Mesenchymal stem cell (in vitro differentiated cells and primary cell): ENCODE measurements around the gene CST1.
"Not testable (repeated sequence)": the region's sequence is repeated elsewhere in the genome, so short reads cannot be mapped to it uniquely, and the experiment has no call there.

Source experiments
- DNase-seq: peaks from one replicate; pipeline ENCODE4 v3.0.0-alpha.2; 2013
- H2AFZ ChIP-seq: one replicate; pipeline ENCODE4 v1.6.1; 2013; ENCODE audit warnings: low read depth, mild to moderate bottlenecking, control low read depth, inconsistent platforms, low read length, moderate library complexity
- H2AK5ac ChIP-seq: 2 replicates; pipeline ENCODE4 v1.6.1; 2013; ENCODE audit warnings: low read length, moderate library complexity, mild to moderate bottlenecking, inconsistent platforms; ENCODE audit not compliant: severe bottlenecking
- H2BK120ac ChIP-seq: one replicate; pipeline ENCODE4 v1.6.1; 2013; ENCODE audit warnings: low read depth, mild to moderate bottlenecking, inconsistent platforms, low read length, moderate library complexity
- H2BK12ac ChIP-seq, 2 experiments: one replicate each; pipeline ENCODE4 v1.6.1; 2013; ENCODE audit warnings: inconsistent platforms in 2 of 2, low read length in 2 of 2, mild to moderate bottlenecking in 2 of 2, moderate library complexity in 2 of 2, control low read depth in 1 of 2
- H2BK15ac ChIP-seq: one replicate; pipeline ENCODE4 v1.6.1; 2013; ENCODE audit warnings: mild to moderate bottlenecking, low read depth, inconsistent platforms; ENCODE audit not compliant: poor library complexity, severe bottlenecking
- H2BK5ac ChIP-seq: 2 replicates; pipeline ENCODE4 v1.6.1; 2013; ENCODE audit warnings: low read depth, mild to moderate bottlenecking, low read length, control low read depth, inconsistent platforms; ENCODE audit not compliant: poor library complexity, severe bottlenecking
- H3K14ac ChIP-seq, 2 experiments: one replicate each; pipeline ENCODE4 v1.6.1; 2013; ENCODE audit warnings: inconsistent platforms in 2 of 2, low read length in 2 of 2, control low read depth in 1 of 2, mild to moderate bottlenecking in 1 of 2, moderate library complexity in 1 of 2
- H3K18ac ChIP-seq, 2 experiments: one replicate each; pipeline ENCODE4 v1.6.1; 2013; ENCODE audit warnings: inconsistent platforms in 2 of 2, low read length in 2 of 2, control low read depth in 1 of 2, low read depth in 1 of 2, mild to moderate bottlenecking in 1 of 2
- H3K23ac ChIP-seq, 2 experiments: one replicate each; pipeline ENCODE4 v1.6.1; 2013; ENCODE audit warnings: inconsistent platforms in 2 of 2, low read length in 2 of 2, mild to moderate bottlenecking in 2 of 2, moderate library complexity in 2 of 2, control low read depth in 1 of 2
- H3K27ac ChIP-seq: 2 replicates; pipeline ENCODE4 v1.5.1; 2013; ENCODE audit warnings: mild to moderate bottlenecking, moderate library complexity, low read length, control low read depth, inconsistent platforms; ENCODE audit not compliant: poor library complexity, severe bottlenecking
- H3K27me3 ChIP-seq, 2 experiments: 2 replicates each; pipeline versions ENCODE4 v1.6.1 to v1.7.0; 2013; ENCODE audit warnings: low read length in 2 of 2, mild to moderate bottlenecking in 2 of 2, moderate library complexity in 2 of 2, control low read depth in 1 of 2, inconsistent platforms in 1 of 2; ENCODE audit not compliant: control insufficient read depth in 1 of 2, insufficient read depth in 1 of 2
- H3K36me3 ChIP-seq, 2 experiments: 2 replicates each; pipeline versions ENCODE4 v1.6.1 to v1.7.0; 2013; ENCODE audit warnings: low read length in 2 of 2, control low read depth in 1 of 2, inconsistent platforms in 1 of 2, low read depth in 1 of 2, mild to moderate bottlenecking in 1 of 2; ENCODE audit not compliant: insufficient read depth in 2 of 2, control insufficient read depth in 1 of 2
- H3K4ac ChIP-seq, 2 experiments: one replicate each; pipeline ENCODE4 v1.6.1; 2013; ENCODE audit warnings: inconsistent platforms in 2 of 2, low read length in 2 of 2, mild to moderate bottlenecking in 2 of 2, moderate library complexity in 2 of 2, control low read depth in 1 of 2, low read depth in 1 of 2
- H3K4me1 ChIP-seq: 2 replicates; pipeline ENCODE4 v1.6.1; 2013; ENCODE audit warnings: low read depth, low read length, control low read depth; ENCODE audit not compliant: control insufficient read depth, insufficient read depth
- H3K4me2 ChIP-seq: 2 replicates; pipeline ENCODE4 v1.6.1; 2013; ENCODE audit warnings: low read length, mild to moderate bottlenecking, inconsistent platforms; ENCODE audit not compliant: poor library complexity, severe bottlenecking
- H3K4me3 ChIP-seq, 2 experiments: 2 replicates each; pipeline versions ENCODE4 v1.5.1 to v1.7.0; 2013; ENCODE audit warnings: low read length in 2 of 2, mild to moderate bottlenecking in 2 of 2, control low read depth in 1 of 2, low read depth in 1 of 2; ENCODE audit not compliant: insufficient read depth in 1 of 2
- H3K79me1 ChIP-seq: replicated peaks from 2 replicates; pipeline ENCODE4 v1.6.1; 2013; ENCODE audit warnings: mild to moderate bottlenecking, control low read depth, low read length, inconsistent platforms; ENCODE audit not compliant: poor library complexity, severe bottlenecking
- H3K9ac ChIP-seq: 2 replicates; pipeline ENCODE4 v1.7.0; 2013; ENCODE audit warnings: mild to moderate bottlenecking, low read length, moderate library complexity
- H3K9me3 ChIP-seq: 2 replicates; pipeline ENCODE4 v1.7.0; 2013; ENCODE audit warnings: mild to moderate bottlenecking, low read length; ENCODE audit not compliant: control insufficient read depth
- H4K8ac ChIP-seq: one replicate; pipeline ENCODE4 v1.6.1; 2013; ENCODE audit warnings: inconsistent platforms, mild to moderate bottlenecking, low read length, moderate library complexity
- H4K91ac ChIP-seq: one replicate; pipeline ENCODE4 v1.6.1; 2013; ENCODE audit warnings: mild to moderate bottlenecking, low read length, inconsistent platforms
- WGBS: methylation state at CpG from one replicate; pipeline ENCODE4 v1.1.7; 2013; ENCODE audit warnings: mixed read lengths; 5-methylcytosine and 5-hydroxymethylcytosine counted together

CST1 gene

DNA sequence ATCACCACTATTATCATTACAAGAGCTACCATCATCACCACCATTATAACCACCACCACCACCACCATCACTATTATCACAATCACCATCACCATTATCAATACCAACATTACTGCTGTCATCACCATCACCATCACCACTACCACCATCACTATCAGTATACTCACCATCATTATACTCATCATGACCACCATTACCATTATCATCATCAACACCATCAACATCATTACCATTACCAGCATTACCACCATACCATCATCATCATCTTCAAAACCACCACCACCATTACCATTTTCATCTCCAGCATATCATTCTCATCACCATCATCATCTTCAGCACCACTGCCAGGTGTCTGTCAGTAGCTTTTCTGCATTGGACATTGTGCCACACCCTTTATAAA is 39.0 kb downstream of the CST1 start:
- DNase-seq, H4K91ac ChIP-seq, H2BK120ac ChIP-seq, H2BK15ac ChIP-seq, H3K14ac ChIP-seq, H3K4me3 ChIP-seq, H4K8ac ChIP-seq, H3K79me1 ChIP-seq, H2BK12ac ChIP-seq, H2BK5ac ChIP-seq, H3K4me1 ChIP-seq, H3K9ac ChIP-seq, H3K27ac ChIP-seq, H2AFZ ChIP-seq, H3K9me3 ChIP-seq, H3K36me3 ChIP-seq, H3K23ac ChIP-seq, H2AK5ac ChIP-seq, H3K18ac ChIP-seq, H3K4ac ChIP-seq, H3K4me2 ChIP-seq: not testable (repeated sequence)
- H3K27me3 ChIP-seq = peaks cover 11 to 29% of the 10 kb centered on the region in 2 experiments

DNA sequence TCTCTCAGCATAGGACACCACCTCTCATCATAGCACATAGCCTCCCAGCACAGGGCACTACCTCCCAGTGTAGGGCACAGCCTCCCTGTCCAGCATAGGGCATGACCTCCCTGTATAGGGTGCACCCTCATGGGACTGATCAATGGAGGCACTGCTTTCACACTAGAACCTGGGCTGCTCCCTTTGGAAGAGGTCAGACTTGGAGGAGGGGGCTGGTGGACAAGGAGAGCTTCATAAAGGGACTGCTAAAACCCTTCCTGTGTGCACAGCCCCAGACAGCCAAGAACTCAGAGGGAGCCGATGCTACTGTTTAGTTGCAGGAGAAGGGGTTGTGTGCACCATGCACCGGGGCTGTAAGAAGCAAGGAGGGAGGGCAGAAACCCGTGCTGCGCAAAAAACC is 40.0 kb downstream of the CST1 start:
- DNase-seq = no peak
- H2BK15ac ChIP-seq = no peak overlapping the region
- H3K79me1 ChIP-seq = no peaks in the 10 kb centered on the region
- no peak overlapping the region for H4K8ac ChIP-seq
- no peak overlapping the region for H2BK120ac ChIP-seq
- no peak overlapping the region for H3K4me2 ChIP-seq
- H3K4me1 ChIP-seq = peaks cover 2% of the 10 kb centered on the region
- H4K91ac ChIP-seq = no peak overlapping the region
- WGBS = 89% methylated on average over 4 of the region's 4 CpGs
- no peaks in the 10 kb centered on the region for H3K9me3 ChIP-seq
- no peak overlapping the region for H2AFZ ChIP-seq
- H3K18ac ChIP-seq = no peak overlapping the region
- H2BK5ac ChIP-seq = no peak overlapping the region
- no peak overlapping the region for H3K27ac ChIP-seq
- no peaks in the 10 kb centered on the region for H3K36me3 ChIP-seq
- H3K9ac ChIP-seq = no peak overlapping the region
- no peak overlapping the region for H3K4ac ChIP-seq
- H2BK12ac ChIP-seq = no peak overlapping the region
- H3K14ac ChIP-seq = no peak overlapping the region
- H2AK5ac ChIP-seq = no peak overlapping the region
- H3K23ac ChIP-seq = no peak overlapping the region
- H3K4me3 ChIP-seq = no peak overlapping the region
- peaks cover 11 to 29% of the 10 kb centered on the region in 2 experiments for H3K27me3 ChIP-seq

DNA sequence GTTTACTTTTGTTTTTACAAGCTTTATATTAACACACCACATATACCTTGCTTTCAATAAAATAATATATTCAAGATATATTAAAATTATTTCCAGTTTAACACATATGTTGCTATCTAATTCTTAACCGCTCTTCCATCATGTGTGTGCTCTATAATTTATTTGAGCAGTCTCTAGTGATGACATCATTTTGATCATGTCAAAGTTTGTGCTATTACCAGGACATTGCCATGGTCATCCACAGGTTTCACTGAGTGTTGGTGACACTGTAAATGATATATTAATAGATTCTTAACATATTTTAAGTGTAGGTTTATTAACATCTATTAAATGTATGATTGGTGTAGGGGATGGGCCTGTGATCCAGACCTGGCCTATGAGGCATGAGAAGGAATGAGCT is 44.8 kb downstream of the CST1 start:
- Histone ChIP-seq H2BK12ac (no peak overlapping the region), H2AK5ac (no peak overlapping the region), H3K9ac (no peak overlapping the region), H2BK5ac (no peak overlapping the region), H3K14ac (no peak overlapping the region), H4K91ac (no peak overlapping the region), H3K79me1 (no peaks in the 10 kb centered on the region), H2BK120ac (no peak overlapping the region), H3K4ac (no peak overlapping the region), H4K8ac (no peak overlapping the region), H3K23ac (no peak overlapping the region), H3K9me3 (no peaks in the 10 kb centered on the region), H3K4me3 (no peak overlapping the region), H3K27me3 (peaks cover 0 to 26% of the 10 kb centered on the region in 2 experiments), H2AFZ (no peak overlapping the region), H3K4me2 (no peak overlapping the region), H3K18ac (no peak overlapping the region), H3K36me3 (no peaks in the 10 kb centered on the region), H3K27ac (no peak overlapping the region), H2BK15ac (no peak overlapping the region), H3K4me1 (peaks cover 7% of the 10 kb centered on the region)
- no CpG with 5 or more reads among the region's 1 CpG for WGBS
- DNase-seq = no peak

DNA sequence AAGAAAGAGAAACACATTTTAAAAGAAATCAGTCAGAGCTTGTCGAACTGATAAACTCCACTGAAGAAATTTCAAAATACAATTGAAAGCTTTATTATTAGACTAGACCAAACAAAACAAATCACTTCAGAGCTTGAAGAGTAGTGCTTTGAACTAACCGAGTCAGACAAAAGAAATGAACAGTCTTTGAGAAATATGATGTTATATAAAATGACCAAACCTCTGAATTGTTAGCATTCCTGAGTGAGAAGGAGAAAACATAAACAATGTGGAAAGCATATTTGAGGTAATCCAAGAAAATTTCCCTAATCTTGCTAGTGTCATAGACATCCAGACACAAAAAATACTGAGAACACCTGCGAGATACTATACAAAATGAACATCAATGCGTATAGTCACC is 48.7 kb downstream of the CST1 start:
- no peak overlapping the region for H2AK5ac ChIP-seq
- no peak overlapping the region for H3K18ac ChIP-seq
- no peaks in the 10 kb centered on the region for H3K9me3 ChIP-seq
- H4K8ac ChIP-seq = no peak overlapping the region
- no peak overlapping the region for H3K9ac ChIP-seq
- no peak overlapping the region for H3K14ac ChIP-seq
- H3K4me1 ChIP-seq = peaks cover 9% of the 10 kb centered on the region
- H3K27me3 ChIP-seq = peaks cover 0 to 13% of the 10 kb centered on the region in 2 experiments
- H3K4ac ChIP-seq = no peak overlapping the region
- peak; percentile 11 for DNase-seq
- no peak overlapping the region for H2BK15ac ChIP-seq
- H3K4me3 ChIP-seq = no peak overlapping the region
- no peak overlapping the region for H3K23ac ChIP-seq
- H3K79me1 ChIP-seq = no peaks in the 10 kb centered on the region
- no peak overlapping the region for H2BK120ac ChIP-seq
- no peak overlapping the region for H4K91ac ChIP-seq
- no peaks in the 10 kb centered on the region for H3K36me3 ChIP-seq
- WGBS = no CpG with 5 or more reads among the region's 4 CpGs
- no peak overlapping the region for H3K27ac ChIP-seq
- no peak overlapping the region for H2BK12ac ChIP-seq
- no peak overlapping the region for H2AFZ ChIP-seq
- H3K4me2 ChIP-seq = no peak overlapping the region
- no peak overlapping the region for H2BK5ac ChIP-seq
